GM23338 (cell line): ENCODE measurements around the gene TCF7L1. TPM values are rescaled to one million over a fixed set of nuclear protein-coding genes. Genes with fewer than 3 reads are reported as not detected.
A peak's percentile ranks its signal among the peaks of the same experiment; 100 is the strongest.

ENCODE experiments used
- ATAC-seq: fragments of 200-7000 bp; cut with Tn5 transposase; 3 replicates; pipeline ENCODE4 v1.9.1; 2020
- DNase-seq: peaks from one replicate; pipeline ENCODE4 v3.0.0-alpha.2; 2015; ENCODE audit warnings: low spot score
- H2AFZ ChIP-seq: fragments of 200-600 bp; sonication (generic); 2 replicates; pipeline ENCODE4 v1.8.0; 2016; ENCODE audit warnings: antibody characterized with exemption, mild to moderate bottlenecking, moderate library complexity
- H3F3A ChIP-seq: fragments of 200-600 bp; sonication (generic); replicated peaks from 2 replicates; pipeline ENCODE4 v1.8.0; 2017; ENCODE audit warnings: antibody characterized with exemption, mixed run types, low read depth
- H3K27ac ChIP-seq: fragments of 200-600 bp; sonication (generic); 2 replicates; pipeline ENCODE4 v1.6.1; 2016; ENCODE audit warnings: low read depth
- H3K27me3 ChIP-seq: fragments of 200-600 bp; sonication (generic); 2 replicates; pipeline ENCODE4 v1.8.0; 2016; ENCODE audit warnings: mild to moderate bottlenecking, mixed run types, moderate library complexity; ENCODE audit not compliant: insufficient read depth
- H3K36me3 ChIP-seq: fragments of 200-600 bp; sonication (generic); 2 replicates; pipeline ENCODE4 v1.8.0; 2016; ENCODE audit warnings: mild to moderate bottlenecking; ENCODE audit not compliant: insufficient read depth
- H3K4me1 ChIP-seq: fragments of 200-600 bp; sonication (generic); 2 replicates; pipeline ENCODE4 v1.8.0; 2016; ENCODE audit warnings: mild to moderate bottlenecking, moderate library complexity; ENCODE audit not compliant: insufficient read depth
- H3K4me2 ChIP-seq: fragments of 200-600 bp; sonication (generic); 2 replicates; pipeline ENCODE4 v1.7.1; 2017; ENCODE audit warnings: mixed run types
- H3K4me3 ChIP-seq: fragments of 200-600 bp; sonication (generic); 2 replicates; pipeline ENCODE4 v1.6.1; 2016; ENCODE audit warnings: mixed run types
- H3K79me2 ChIP-seq: fragments of 200-600 bp; sonication (generic); replicated peaks from 2 replicates; pipeline ENCODE4 v1.8.0; 2017; ENCODE audit warnings: mild to moderate bottlenecking; ENCODE audit not compliant: insufficient read depth
- H3K9me2 ChIP-seq: fragments of 200-600 bp; sonication (generic); 2 replicates; pipeline ENCODE4 v1.8.0; 2017; ENCODE audit not compliant: insufficient read depth
- H4K20me1 ChIP-seq: fragments of 200-600 bp; sonication (generic); replicated peaks from 2 replicates; pipeline ENCODE4 v1.8.0; 2017; ENCODE audit warnings: mild to moderate bottlenecking; ENCODE audit not compliant: insufficient read depth
- H3K27ac Mint-ChIP-seq: 2 replicates; pipeline ENCODE4 v1.8.0; 2020; ENCODE audit warnings: inconsistent platforms, mild to moderate bottlenecking, moderate library complexity, mixed read lengths
- H3K27me3 Mint-ChIP-seq: 3 replicates; pipeline ENCODE4 v1.8.0; 2022; ENCODE audit warnings: low read depth, mild to moderate bottlenecking, moderate library complexity, mixed read lengths, inconsistent platforms; ENCODE audit not compliant: insufficient read depth, poor library complexity
- H3K36me3 Mint-ChIP-seq: 3 replicates; pipeline ENCODE4 v1.8.0; 2021; ENCODE audit warnings: low read depth, mild to moderate bottlenecking, inconsistent platforms, moderate library complexity, mixed read lengths
- H3K4me1 Mint-ChIP-seq: 3 replicates; pipeline ENCODE4 v1.8.0; 2020; ENCODE audit warnings: mild to moderate bottlenecking, inconsistent platforms, mixed read lengths
- H3K4me3 Mint-ChIP-seq: 3 replicates; pipeline ENCODE4 v1.8.0; 2021; ENCODE audit warnings: moderate library complexity, mild to moderate bottlenecking, inconsistent platforms, mixed read lengths
- H3K9me3 Mint-ChIP-seq: 3 replicates; pipeline ENCODE4 v1.8.0; 2020; ENCODE audit warnings: moderate library complexity, mild to moderate bottlenecking, inconsistent platforms, mixed read lengths
- CREB1 ChIP-seq: fragments of 250-450 bp; sonication (Bioruptor Pico); IDR thresholded peaks from 2 replicates; pipeline ENCODE4 v1.5.0; 2020; ENCODE audit warnings: low read depth, mild to moderate bottlenecking, moderate library complexity
- CTCF ChIP-seq, 2 experiments: fragments of 200-600 bp in 1 of 2; sonication (generic) in 1 of 2; conservative IDR thresholded peaks; 2 replicates each; pipeline versions ENCODE4 v1.5.1 to v1.6.1; 2016 to 2017; ENCODE audit warnings: antibody characterized with exemption in 2 of 2, low read depth in 2 of 2, mild to moderate bottlenecking in 2 of 2, moderate library complexity in 1 of 2
- ETS1 ChIP-seq: IDR thresholded peaks from 2 replicates; pipeline ENCODE4 v1.6.1; 2016; ENCODE audit warnings: antibody characterized with exemption
- EZH2 ChIP-seq: fragments of 200-600 bp; sonication (generic); IDR thresholded peaks from one replicate; pipeline ENCODE4 v1.8.0; 2017; ENCODE audit warnings: antibody characterized with exemption, mild to moderate bottlenecking, low read depth; ENCODE audit not compliant: unreplicated experiment
- EZH2phosphoT487 ChIP-seq: fragments of 200-600 bp; sonication (generic); IDR thresholded peaks from one replicate; pipeline ENCODE4 v1.8.1; 2018; ENCODE audit warnings: antibody characterized with exemption; ENCODE audit not compliant: unreplicated experiment
- JUNB ChIP-seq: IDR thresholded peaks from one replicate; pipeline ENCODE4 v1.6.1; 2016; ENCODE audit warnings: antibody characterized with exemption; ENCODE audit not compliant: unreplicated experiment
- NANOG ChIP-seq: IDR thresholded peaks from 2 replicates; pipeline ENCODE4 v1.6.1; 2016; ENCODE audit warnings: antibody characterized with exemption, borderline replicate concordance
- POLR2AphosphoS5 ChIP-seq: IDR thresholded peaks from 2 replicates; pipeline ENCODE4 v1.6.1; 2016; ENCODE audit warnings: antibody characterized with exemption, low read depth
- REST ChIP-seq: IDR thresholded peaks from one replicate; pipeline ENCODE4 v1.6.1; 2018; ENCODE audit warnings: antibody characterized with exemption; ENCODE audit not compliant: unreplicated experiment
- STAT1 ChIP-seq: IDR thresholded peaks from one replicate; pipeline ENCODE4 v1.6.1; 2016; ENCODE audit warnings: antibody characterized with exemption; ENCODE audit not compliant: unreplicated experiment
- ZNF114 ChIP-seq: fragments of 250-450 bp; sonication (Bioruptor Pico); IDR thresholded peaks from 2 replicates; pipeline ENCODE4 v1.5.0; 2020; ENCODE audit warnings: mild to moderate bottlenecking, moderate library complexity
- ZNF331 ChIP-seq: fragments of 250-450 bp; sonication (Bioruptor Pico); IDR thresholded peaks from 2 replicates; pipeline ENCODE4 v1.5.0; 2020; ENCODE audit warnings: low read depth, mild to moderate bottlenecking, moderate library complexity
- polyA plus RNA-seq: library from polyadenylated mRNA; unstranded; fragments of >200 nt; fragmentation: Nextera tagmentation; extraction: Ambion mirVana; gene quantifications from 2 replicates; pipeline ENCODE4 v1.2.1, GENCODE V29; 2016
- total RNA-seq: library from RNA; depleted of rRNA; stranded (reverse); fragments of >200 nt; shearing (Covaris generic); gene quantifications from 2 replicates; pipeline ENCODE4 v1.2.3, GENCODE V29; 2014

TCF7L1 gene
- total and polyA plus RNA-seq, 2 experiments from 2014 or later, result 47.3 to 101 TPM

GRCh38 chr2:85248773-85249509 lies 115.7 kb downstream of the TCF7L1 start:
- TF ChIP-seq NANOG (no peak), CREB1 (CRISPR knock-in tag) (no peak), POLR2AphosphoS5 (no peak), ZNF331 (no peak), STAT1 (no peak), EZH2phosphoT487 (no peak)
- DNase-seq (peak; percentile 61), ATAC-seq (peak; percentile 34)
- Histone ChIP-seq H3K27ac (peak overlapping the region; percentile 79), H4K20me1 (peaks cover 18% of the 10 kb centered on the region; the same call in 1 of the 2 replicates), H3K4me1 (peaks cover 85% of the 10 kb centered on the region), H3K27me3 (no peaks in the 10 kb centered on the region), H3K4me2 (peak overlapping the region; percentile 37), H2AFZ (no peak overlapping the region), H3K79me2 (peaks cover 77% of the 10 kb centered on the region), H3K36me3 (no peaks in the 10 kb centered on the region), H3K9me2 (no peaks in the 10 kb centered on the region), H3K4me3 (0 out of 2 replicates have a peak overlapping the region, but pooled peaks have one; percentile 15), H3F3A (peaks cover 6% of the 10 kb centered on the region)
- H3K27me3 Mint-ChIP-seq, result peaks cover 29% of the 10 kb centered on the region
- peak overlapping the region; percentile 31 for H3K4me3 Mint-ChIP-seq
- peaks cover 94% of the 10 kb centered on the region for H3K4me1 Mint-ChIP-seq
- H3K27ac Mint-ChIP-seq, result peak overlapping the region; percentile 90
- peaks cover 12% of the 10 kb centered on the region for H3K36me3 Mint-ChIP-seq
- peaks cover under 1% of the 10 kb centered on the region; the same call in 1 of the 3 replicates for H3K9me3 Mint-ChIP-seq

- peaks cover 12% of the 10 kb centered on the region for H4K20me1 ChIP-seq
- TF ChIP-seq EZH2 (no peak), REST (no peak), JUNB (no peak), CREB1 (CRISPR knock-in tag) (no peak), ZNF114 (CRISPR knock-in tag) (no peak), POLR2AphosphoS5 (no peak), ZNF331 (no peak), STAT1 (no peak), CTCF (conservative IDR thresholded peaks at IDR 0.05; ENCODE audit: low read depth in 2 of 2) (no peak), ETS1 (no peak)
These were observed 116.9 kb downstream of the TCF7L1 start for GRCh38 chr2:85250045-85250444.

More at GRCh38 chr2:85250045-85250444, 116.9 kb downstream of the TCF7L1 start:
- Mint-ChIP-seq H3K27ac (no peak overlapping the region), H3K9me3 (no peaks in the 10 kb centered on the region), H3K4me1 (peaks cover 94% of the 10 kb centered on the region), H3K27me3 (peaks cover 24% of the 10 kb centered on the region), H3K36me3 (peaks cover 7% of the 10 kb centered on the region; the same call in 1 of the 3 replicates), H3K4me3 (no peak overlapping the region)
- H3K4me1 ChIP-seq, result peaks cover 96% of the 10 kb centered on the region
- H2AFZ ChIP-seq, result no peak overlapping the region
- H3K36me3 ChIP-seq, result no peaks in the 10 kb centered on the region
- peaks cover 77% of the 10 kb centered on the region for H3K79me2 ChIP-seq
- H3K4me2 ChIP-seq, result 0 out of 2 replicates have a peak overlapping the region, but pooled peaks have one; percentile 37
- ATAC-seq (no peak), DNase-seq (no peak)
- H3K9me2 ChIP-seq, result no peaks in the 10 kb centered on the region
- no peaks in the 10 kb centered on the region for H3K27me3 ChIP-seq
- H3F3A ChIP-seq, result peaks cover 17% of the 10 kb centered on the region
- peak overlapping the region; percentile 72; the same call in 1 of the 2 replicates for H3K27ac ChIP-seq
- H3K4me3 ChIP-seq, result no peak overlapping the region
